Transverse colon (tissue), 4 donors: Measurements from ENCODE around the gene SNRPE.

ENCODE experiments used
- POLR2A ChIP-seq: fragments of 450-650 bp; IDR thresholded peaks from one replicate; pipeline ENCODE4 v1.6.1; 2016; ENCODE audit warnings: antibody characterized with exemption, mild to moderate bottlenecking, moderate library complexity
- POLR2AphosphoS5 ChIP-seq, 3 donors: sonication (generic); formaldehyde crosslinking; IDR thresholded peaks; one replicate each; pipeline ENCODE4 v1.6.1; 2016; ENCODE audit warnings: antibody characterized with exemption in 3 of 3
- TF ChIP-seq, protein P1 (sequence below), 5 experiments: fragments of 200-600 bp in 3 of 5; fragments of 450-650 bp in 2 of 5; sonication (generic) in 3 of 5; IDR thresholded peaks; 1 replicate in 2 of 5; 2 replicates in 3 of 5; pipeline ENCODE4 v1.5.1; 2016 to 2017; ENCODE audit warnings: antibody characterized with exemption in 5 of 5, inconsistent platforms in 3 of 5, mild to moderate bottlenecking in 2 of 5, moderate library complexity in 1 of 5

DNA sequence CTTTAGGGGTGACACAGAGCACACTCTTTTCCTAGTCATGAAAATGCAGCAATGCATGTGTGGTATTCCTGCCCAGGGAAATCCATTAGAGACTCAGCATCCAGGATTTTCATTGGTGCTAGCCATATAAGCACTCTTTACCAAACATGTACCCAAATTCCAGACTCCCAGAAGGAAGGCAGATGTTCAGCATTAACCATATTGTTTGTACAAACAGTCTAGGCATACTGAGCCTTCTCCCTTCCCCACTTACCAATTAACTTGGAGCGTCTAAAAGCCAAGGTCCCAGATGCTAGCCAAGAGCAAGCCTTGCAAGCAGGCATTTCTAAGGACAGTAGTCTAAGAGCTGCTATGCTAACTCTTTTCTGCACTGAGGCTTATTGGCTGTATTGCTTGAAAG lies 38.1 kb upstream of the SNRPE start:
- TF ChIP-seq, protein P1, sequence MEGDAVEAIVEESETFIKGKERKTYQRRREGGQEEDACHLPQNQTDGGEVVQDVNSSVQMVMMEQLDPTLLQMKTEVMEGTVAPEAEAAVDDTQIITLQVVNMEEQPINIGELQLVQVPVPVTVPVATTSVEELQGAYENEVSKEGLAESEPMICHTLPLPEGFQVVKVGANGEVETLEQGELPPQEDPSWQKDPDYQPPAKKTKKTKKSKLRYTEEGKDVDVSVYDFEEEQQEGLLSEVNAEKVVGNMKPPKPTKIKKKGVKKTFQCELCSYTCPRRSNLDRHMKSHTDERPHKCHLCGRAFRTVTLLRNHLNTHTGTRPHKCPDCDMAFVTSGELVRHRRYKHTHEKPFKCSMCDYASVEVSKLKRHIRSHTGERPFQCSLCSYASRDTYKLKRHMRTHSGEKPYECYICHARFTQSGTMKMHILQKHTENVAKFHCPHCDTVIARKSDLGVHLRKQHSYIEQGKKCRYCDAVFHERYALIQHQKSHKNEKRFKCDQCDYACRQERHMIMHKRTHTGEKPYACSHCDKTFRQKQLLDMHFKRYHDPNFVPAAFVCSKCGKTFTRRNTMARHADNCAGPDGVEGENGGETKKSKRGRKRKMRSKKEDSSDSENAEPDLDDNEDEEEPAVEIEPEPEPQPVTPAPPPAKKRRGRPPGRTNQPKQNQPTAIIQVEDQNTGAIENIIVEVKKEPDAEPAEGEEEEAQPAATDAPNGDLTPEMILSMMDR (IDR thresholded peaks at IDR 0.05), result no peak
- TF ChIP-seq POLR2A (no peak), POLR2AphosphoS5 (IDR thresholded peaks at IDR 0.05) (no peak)
